ENCODE results near the gene GJD3. TPM values are rescaled to one million over a fixed set of nuclear protein-coding genes. Genes with fewer than 3 reads are reported as not detected.

The GJD3 gene
- not detected in 2 replicates for total RNA-seq (2012; rRNA removed)
- polyA plus RNA-seq (2012; rRNA removed) = 0.10 and 0.39 TPM in 2 replicates
- 0.11 and 1.0 TPM in 2 replicates for polyA plus RNA-seq (2012; cell fraction: cytosol; rRNA removed)
- polyA plus RNA-seq (2012; cell fraction: nucleus; rRNA removed; ENCODE audit: low replicate concordance) = 0.80 and 0.91 TPM in 2 replicates
- percentile 19 among the genes with signal in this experiment for Bru-seq, nascent RNA
- percentile 33 among the genes with signal in this experiment for BruChase-seq, experiment 1, labeled RNA remaining after a 6-hour chase
- BruChase-seq, experiment 2, labeled RNA remaining after a 2-hour chase = not detected
- long read RNA-seq = 0 reads

- ChIA-PET POLR2A (ENCODE audit: unreplicated experiment) (interaction anchor here (0.6 to 1.0 kb wide), 3 partner anchors 21 to 164 kb away, joined by 3 to 5 read pairs (median 4); no protein-coding TSS in a partner anchor), CTCF (interaction anchor here (1.9 kb wide), 1 partner anchor 169 kb away, joined by 9 read pairs; no protein-coding TSS in a partner anchor)
- 0 out of 2 replicates have a peak within 1 kb of the TSS, but pooled peaks have one; percentile 30 for H2BK120ac ChIP-seq (ENCODE audit: low read depth, low read length)
- H2BK5ac ChIP-seq (ENCODE audit: low read depth, low read length, poor library complexity, severe bottlenecking) = no peak within 1 kb of the TSS
- H4K5ac ChIP-seq (ENCODE audit: low read depth, low read length) = peak within 1 kb of the TSS; percentile 7; the same call in 1 of the 2 replicates
- peak within 1 kb of the TSS; percentile 37 for H3K14ac ChIP-seq (replicated peaks; ENCODE audit: low read depth, low read length)
- H2BK20ac ChIP-seq (ENCODE audit: low read depth, low read length) = no peak within 1 kb of the TSS
- peak within 1 kb of the TSS; percentile 48 for H3K4me3 ChIP-seq (ENCODE audit: insufficient read depth, low read depth, low read length)
- no peaks in the 10 kb centered on the region for H3K27me3 ChIP-seq (ENCODE audit: control insufficient read depth, insufficient read depth, low read length)
- dilution Hi-C loops (cut with HindIII; ENCODE audit: low sequenced_read_pairs, unreplicated experiment) (no loop called here), in situ Hi-C loops (cut with MboI; ENCODE audit: low sequenced_read_pairs) (loop anchor here (5.0 to 25.0 kb wide), 3 partner anchors 168 to 1298 kb away; partner anchors contain the start of genes KRT27 and KRT28), intact Hi-C loops (cut with micrococcal nuclease) (loop anchor here (10.0 kb wide), 1 partner anchor 431 kb away; the partner anchor contains the start of gene KRT28)
- H3K4me2 ChIP-seq (ENCODE audit: low read depth, low read length) = peak within 1 kb of the TSS; percentile 83
- ATAC-seq (ENCODE audit: low read depth) = peak; percentile 10; the same call in 1 of the 2 replicates
- H4K8ac ChIP-seq (ENCODE audit: low read depth in 2 of 2, low read length in 2 of 2) = peak within 1 kb of the TSS in 1 of 2 experiments; percentile 72; a peak in 2 of 4 replicates
- 0 out of 2 replicates have a peak within 1 kb of the TSS, but pooled peaks have one; percentile 8 for H3K23ac ChIP-seq (ENCODE audit: low read depth, low read length)
- no peak within 1 kb of the TSS for H3K18ac ChIP-seq (ENCODE audit: low read depth, low read length)
- WGBS, 2 experiments (ENCODE audit: extremely low coverage in 2 of 2, insufficient read length in 1 of 2) = no CpG with 5 or more reads among the region's 22 CpGs
- no peaks in the 10 kb centered on the region for H3K9me3 ChIP-seq (ENCODE audit: control insufficient read depth, insufficient read depth, low read length)
- H3K56ac ChIP-seq (ENCODE audit: extremely low read depth, insufficient read depth, low read length) = no peak within 1 kb of the TSS
- TSS peak; percentile 70 for BruUV-seq (replicated peaks)
- H2AK9ac ChIP-seq (replicated peaks; ENCODE audit: low read depth, low read length, poor library complexity) = peak within 1 kb of the TSS; percentile 84
- peaks cover 4% of the 10 kb centered on the region; the same call in 1 of the 2 replicates for H3K4me1 ChIP-seq (ENCODE audit: control insufficient read depth, insufficient read depth, low read length)
- H3K9ac ChIP-seq (ENCODE audit: low read depth, low read length) = peak within 1 kb of the TSS; percentile 26; the same call in 1 of the 2 replicates
- peak within 1 kb of the TSS; percentile 50 for H3K4ac ChIP-seq (ENCODE audit: low read depth, low read length)
- no peak within 1 kb of the TSS for H2BK15ac ChIP-seq (ENCODE audit: low read depth, low read length)
- no peak for DNase-seq
- H4K20me1 ChIP-seq (ENCODE audit: insufficient read depth, low read length) = no peaks in the 10 kb centered on the region
- H4K91ac ChIP-seq (ENCODE audit: insufficient read depth, low read depth, low read length) = no peak within 1 kb of the TSS
- TF ChIP-seq POLR2A (IDR thresholded peaks at IDR 0.05; ENCODE audit: low read depth, low read length) (no peak), USF2 (IDR thresholded peaks at IDR 0.05; ENCODE audit: low read depth, low read length) (no peak), RFX5 (IDR thresholded peaks at IDR 0.05; ENCODE audit: low read depth, low read length) (no peak), MAZ (IDR thresholded peaks at IDR 0.05; ENCODE audit: borderline replicate concordance, low read depth, low read length) (no peak), CEBPB (IDR thresholded peaks at IDR 0.05; ENCODE audit: low read depth, low read length) (no peak), MAFK (IDR thresholded peaks at IDR 0.05; ENCODE audit: low read depth, low read length) (no peak), ELK1 (IDR thresholded peaks at IDR 0.05; ENCODE audit: borderline replicate concordance, low read depth, low read length) (no peak), BHLHE40 (IDR thresholded peaks at IDR 0.05; ENCODE audit: low read depth, low read length) (no peak), SMC3 (IDR thresholded peaks at IDR 0.05; ENCODE audit: low read depth, low read length) (no peak), CTCF (conservative IDR thresholded peaks at IDR 0.05; ENCODE audit: low read depth, low read length) (no peak), CHD1 (IDR thresholded peaks at IDR 0.05; ENCODE audit: low read depth, low read length) (no peak)
- no peak within 1 kb of the TSS for H3K27ac ChIP-seq (ENCODE audit: insufficient read depth, low read length)
- H3K36me3 ChIP-seq (ENCODE audit: control insufficient read depth, insufficient read depth, low read length) = no peaks in the 10 kb centered on the region
- H2AFZ ChIP-seq (replicated peaks; ENCODE audit: low read length, poor library complexity) = peak within 1 kb of the TSS; percentile 93
- H2AK5ac ChIP-seq (ENCODE audit: low read depth, low read length) = peak within 1 kb of the TSS; percentile 39; the same call in 1 of the 2 replicates
- peaks cover 0 to 7% of the 10 kb centered on the region in 2 experiments; a peak in 1 of 4 replicates for H3K79me1 ChIP-seq (ENCODE audit: low read depth in 1 of 2, low read length in 2 of 2)
- H3K9me1 ChIP-seq (ENCODE audit: insufficient read depth, low read length) = no peaks in the 10 kb centered on the region; the same call in 1 of the 2 replicates
These were observed at the start of gene GJD3 for GRCh38 chr17:40364121-40364861. GJD3 (minus strand) TSS chr17:40364737; CDS start chr17:40363815, 922 bp downstream.
